Measurements from ENCODE around the gene DNAH8.

The DNAH8 gene

DNA sequence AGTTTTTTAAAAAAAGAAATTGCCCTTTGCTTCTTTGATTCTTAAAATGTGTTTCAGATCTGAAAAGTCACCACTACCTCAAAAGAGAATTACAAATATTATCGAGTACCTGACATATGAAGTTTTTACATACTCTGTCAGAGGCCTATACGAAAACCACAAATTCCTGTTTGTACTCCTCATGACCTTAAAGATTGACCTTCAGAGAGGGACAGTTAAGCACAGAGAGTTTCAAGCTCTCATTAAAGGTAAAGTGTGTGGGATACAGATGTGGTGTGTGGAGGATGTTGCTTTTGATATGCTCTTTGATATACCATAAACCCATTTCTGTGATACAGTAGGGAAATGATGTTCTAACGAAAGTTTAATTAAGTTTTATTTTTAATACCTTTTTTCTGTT lies 223.6 kb downstream of the DNAH8 start:
- Histone ChIP-seq H3K9me3 (ENCODE audit: insufficient read depth, low read length) (no peaks in the 10 kb centered on the region), H2AFZ (ENCODE audit: low read depth, low read length, severe bottlenecking) (no peak overlapping the region), H3K79me2 (ENCODE audit: insufficient read depth, low read length) (no peaks in the 10 kb centered on the region), H3F3A (ENCODE audit: insufficient read depth) (no peaks in the 10 kb centered on the region), H3K4me2 (ENCODE audit: low read depth, low read length, poor library complexity, severe bottlenecking) (no peak overlapping the region), H3K4me3 (ENCODE audit: insufficient read depth, low read length, poor library complexity, severe bottlenecking) (no peak overlapping the region), H3K9me2 (replicated peaks; ENCODE audit: insufficient read depth, low read length) (no peaks in the 10 kb centered on the region), H3K27me3 (ENCODE audit: low read length) (no peaks in the 10 kb centered on the region), H3K27ac (ENCODE audit: low read depth, low read length) (no peak overlapping the region), H3K36me3 (ENCODE audit: low read length) (no peaks in the 10 kb centered on the region), H3K9ac (ENCODE audit: low read length) (no peak overlapping the region), H4K20me1 (ENCODE audit: low read depth, low read length) (no peaks in the 10 kb centered on the region)
- TF ChIP-seq, protein P1, sequence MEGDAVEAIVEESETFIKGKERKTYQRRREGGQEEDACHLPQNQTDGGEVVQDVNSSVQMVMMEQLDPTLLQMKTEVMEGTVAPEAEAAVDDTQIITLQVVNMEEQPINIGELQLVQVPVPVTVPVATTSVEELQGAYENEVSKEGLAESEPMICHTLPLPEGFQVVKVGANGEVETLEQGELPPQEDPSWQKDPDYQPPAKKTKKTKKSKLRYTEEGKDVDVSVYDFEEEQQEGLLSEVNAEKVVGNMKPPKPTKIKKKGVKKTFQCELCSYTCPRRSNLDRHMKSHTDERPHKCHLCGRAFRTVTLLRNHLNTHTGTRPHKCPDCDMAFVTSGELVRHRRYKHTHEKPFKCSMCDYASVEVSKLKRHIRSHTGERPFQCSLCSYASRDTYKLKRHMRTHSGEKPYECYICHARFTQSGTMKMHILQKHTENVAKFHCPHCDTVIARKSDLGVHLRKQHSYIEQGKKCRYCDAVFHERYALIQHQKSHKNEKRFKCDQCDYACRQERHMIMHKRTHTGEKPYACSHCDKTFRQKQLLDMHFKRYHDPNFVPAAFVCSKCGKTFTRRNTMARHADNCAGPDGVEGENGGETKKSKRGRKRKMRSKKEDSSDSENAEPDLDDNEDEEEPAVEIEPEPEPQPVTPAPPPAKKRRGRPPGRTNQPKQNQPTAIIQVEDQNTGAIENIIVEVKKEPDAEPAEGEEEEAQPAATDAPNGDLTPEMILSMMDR (IDR thresholded peaks at IDR 0.05; ENCODE audit: insufficient read depth, low read length, poor library complexity, severe bottlenecking) = no peak
- no peak for TF ChIP-seq EZH2phosphoT487 (conservative IDR thresholded peaks at IDR 0.05; ENCODE audit: low read length)

DNA sequence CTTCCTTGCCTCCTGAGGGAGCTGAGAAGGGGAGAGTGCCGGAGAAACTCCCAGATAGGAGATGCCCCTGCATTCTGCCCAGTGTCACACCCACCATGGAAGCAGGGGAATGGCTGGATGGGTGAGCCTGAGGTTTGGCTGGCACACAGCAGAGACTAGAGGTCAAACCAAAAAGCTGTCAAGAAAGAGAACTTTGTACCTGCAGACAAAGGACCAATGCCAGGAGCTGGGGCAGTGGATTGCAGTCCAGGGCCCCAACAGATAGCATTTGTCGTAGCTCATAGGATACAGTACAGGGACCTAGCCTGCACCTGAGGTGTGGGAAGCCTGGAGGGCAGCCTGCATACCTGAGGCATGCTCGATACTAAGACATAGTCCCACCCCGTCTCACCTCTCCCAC lies 227.3 kb downstream of the DNAH8 start:
- no peak overlapping the region for H2AFZ ChIP-seq (ENCODE audit: low read depth, low read length, severe bottlenecking)
- H3K9me2 ChIP-seq (replicated peaks; ENCODE audit: insufficient read depth, low read length) = no peaks in the 10 kb centered on the region
- no peak overlapping the region for H3K27ac ChIP-seq (ENCODE audit: low read depth, low read length)
- H3F3A ChIP-seq (ENCODE audit: insufficient read depth) = no peaks in the 10 kb centered on the region
- no peaks in the 10 kb centered on the region for H3K36me3 ChIP-seq (ENCODE audit: low read length)
- H3K79me2 ChIP-seq (ENCODE audit: insufficient read depth, low read length) = no peaks in the 10 kb centered on the region
- H3K9ac ChIP-seq (ENCODE audit: low read length) = no peak overlapping the region
- no peaks in the 10 kb centered on the region for H3K27me3 ChIP-seq (ENCODE audit: low read length)
- no peak for TF ChIP-seq EZH2phosphoT487 (conservative IDR thresholded peaks at IDR 0.05; ENCODE audit: low read length)
- TF ChIP-seq, protein P1 (IDR thresholded peaks at IDR 0.05; ENCODE audit: insufficient read depth, low read length, poor library complexity, severe bottlenecking) = no peak
- H3K4me3 ChIP-seq (ENCODE audit: insufficient read depth, low read length, poor library complexity, severe bottlenecking) = no peak overlapping the region
- no peaks in the 10 kb centered on the region for H3K9me3 ChIP-seq (ENCODE audit: insufficient read depth, low read length)
- H3K4me2 ChIP-seq (ENCODE audit: low read depth, low read length, poor library complexity, severe bottlenecking) = no peak overlapping the region
- H4K20me1 ChIP-seq (ENCODE audit: low read depth, low read length) = no peaks in the 10 kb centered on the region

DNA sequence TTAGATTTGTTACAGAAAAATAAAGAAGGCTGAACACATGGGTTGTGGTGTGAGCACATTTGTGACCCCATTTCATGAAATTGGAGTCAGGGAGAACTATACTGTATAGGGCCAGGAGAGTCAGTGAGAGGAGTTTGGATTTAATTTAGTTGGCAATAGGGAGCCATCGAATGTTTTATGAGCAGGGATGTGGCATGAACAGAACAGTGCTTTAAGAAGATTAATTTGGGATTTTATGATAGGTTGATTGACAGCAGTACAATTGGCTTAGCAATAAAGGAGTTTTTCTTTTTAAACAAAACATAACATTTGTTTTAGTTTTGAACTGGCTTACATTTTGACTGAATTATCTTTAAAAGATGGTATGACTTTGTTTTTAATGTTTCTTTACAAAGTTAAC lies 227.9 kb downstream of the DNAH8 start:
- H3K27me3 ChIP-seq (ENCODE audit: low read length) = no peaks in the 10 kb centered on the region
- no peaks in the 10 kb centered on the region for H3F3A ChIP-seq (ENCODE audit: insufficient read depth)
- no peak overlapping the region for H3K4me3 ChIP-seq (ENCODE audit: insufficient read depth, low read length, poor library complexity, severe bottlenecking)
- no peak overlapping the region for H3K4me2 ChIP-seq (ENCODE audit: low read depth, low read length, poor library complexity, severe bottlenecking)
- no peak overlapping the region for H3K27ac ChIP-seq (ENCODE audit: low read depth, low read length)
- no peaks in the 10 kb centered on the region for H4K20me1 ChIP-seq (ENCODE audit: low read depth, low read length)
- no peaks in the 10 kb centered on the region for H3K79me2 ChIP-seq (ENCODE audit: insufficient read depth, low read length)
- H3K36me3 ChIP-seq (ENCODE audit: low read length) = no peaks in the 10 kb centered on the region
- TF ChIP-seq EZH2phosphoT487 (conservative IDR thresholded peaks at IDR 0.05; ENCODE audit: low read length) = no peak
- TF ChIP-seq, protein P1 (IDR thresholded peaks at IDR 0.05; ENCODE audit: insufficient read depth, low read length, poor library complexity, severe bottlenecking) = no peak
- H3K9me3 ChIP-seq (ENCODE audit: insufficient read depth, low read length) = no peaks in the 10 kb centered on the region
- H3K9me2 ChIP-seq (replicated peaks; ENCODE audit: insufficient read depth, low read length) = no peaks in the 10 kb centered on the region
- no peak overlapping the region for H3K9ac ChIP-seq (ENCODE audit: low read length)
- H2AFZ ChIP-seq (ENCODE audit: low read depth, low read length, severe bottlenecking) = no peak overlapping the region

Measured in SU-DHL-6 (cell line).